Activated CD4-positive, alpha-beta memory T cell treated with anti-CD3 and anti-CD28 coated beads for 36 hours (primary cell): Measurements from ENCODE around the gene EMB. TPM values are rescaled to one million over a fixed set of nuclear protein-coding genes. Genes with fewer than 3 reads are reported as not detected.
A peak's percentile ranks its signal among the peaks of the same experiment; 100 is the strongest.
"Not testable (repeated sequence)": the region's sequence is repeated elsewhere in the genome, so short reads cannot be mapped to it uniquely, and the experiment has no call there.

Experiments used
- CTCF ChIA-PET: fragments of 350-600 bp; sonication (Branson Sonifier 250); formaldehyde crosslinking; loops from one replicate; lab custom pipeline; 2021; ENCODE audit warnings: antibody characterized with exemption, inconsistent platforms; lab: Charles Lee
- POLR2A ChIA-PET: fragments of 350-600 bp; sonication (Branson Sonifier 250); formaldehyde crosslinking; loops from one replicate; lab custom pipeline; 2021; ENCODE audit warnings: antibody characterized with exemption; lab: Charles Lee
- DNase-seq: peaks from one replicate; pipeline ENCODE4 v3.0.0-alpha.2; 2020
- H3K27ac Mint-ChIP-seq: one replicate; pipeline ENCODE4 v1.8.0; 2021; ENCODE audit warnings: mixed read lengths
- H3K27me3 Mint-ChIP-seq: one replicate; pipeline ENCODE4 v1.8.0; 2021; ENCODE audit warnings: mixed read lengths
- H3K36me3 Mint-ChIP-seq: one replicate; pipeline ENCODE4 v1.8.0; 2021; ENCODE audit warnings: mixed read lengths
- H3K4me1 Mint-ChIP-seq: one replicate; pipeline ENCODE4 v1.8.0; 2021; ENCODE audit warnings: low read depth, mixed read lengths
- H3K4me3 Mint-ChIP-seq: one replicate; pipeline ENCODE4 v1.8.0; 2021; ENCODE audit warnings: mild to moderate bottlenecking, mixed read lengths
- H3K9me3 Mint-ChIP-seq: one replicate; pipeline ENCODE4 v1.8.0; 2021; ENCODE audit warnings: mixed read lengths
- intact Hi-C: fragments of 100-400 bp; cut with micrococcal nuclease; formaldehyde crosslinking; loops from one replicate; pipeline ENCODE4 v1.15.1; 2023
- total RNA-seq, 2 experiments: library from RNA; stranded (reverse); gene quantifications; one replicate each; pipeline ENCODE4 v1.2.3, GENCODE V29; 2021

The EMB gene
- total RNA-seq, 2 experiments from 2014 or later: 87.6 to 90.2 TPM

- peaks cover 18% of the 10 kb centered on the region for H3K36me3 Mint-ChIP-seq
- DNase-seq, intact Hi-C loops, CTCF ChIA-PET, H3K4me3 Mint-ChIP-seq, POLR2A ChIA-PET, H3K27me3 Mint-ChIP-seq, H3K27ac Mint-ChIP-seq: not testable (repeated sequence)
- H3K4me1 Mint-ChIP-seq: peaks cover 56% of the 10 kb centered on the region
- H3K9me3 Mint-ChIP-seq: peaks cover 12% of the 10 kb centered on the region
These were observed 21.4 kb downstream of the EMB start for GRCh38 chr5:50419656-50420055.

- peaks cover 65% of the 10 kb centered on the region for H3K4me1 Mint-ChIP-seq
- intact Hi-C loops, H3K4me3 Mint-ChIP-seq: not testable (repeated sequence)
These were observed 24.5 kb downstream of the EMB start for GRCh38 chr5:50416637-50417036.

GRCh38 chr5:50415912-50416311, 25.2 kb downstream of the EMB start:
- intact Hi-C loops: no loop called here
- Mint-ChIP-seq H3K9me3 (peaks cover 7% of the 10 kb centered on the region), H3K4me1 (peaks cover 70% of the 10 kb centered on the region), H3K4me3 (no peak overlapping the region), H3K27ac (no peak overlapping the region), H3K36me3 (peaks cover 13% of the 10 kb centered on the region), H3K27me3 (no peaks in the 10 kb centered on the region)
- no peak for DNase-seq
- CTCF ChIA-PET: interaction anchor here (0.7 kb wide), 1 partner anchor 12 kb away, joined by 3 read pairs; no protein-coding TSS in a partner anchor
- POLR2A ChIA-PET: no interaction called here

More at GRCh38 chr5:50416637-50417036, 24.5 kb downstream of the EMB start:
- Mint-ChIP-seq H3K36me3 (peaks cover 18% of the 10 kb centered on the region), H3K9me3 (peaks cover 11% of the 10 kb centered on the region), H3K27ac (peak overlapping the region; percentile 74)
- CTCF ChIA-PET, H3K27me3 Mint-ChIP-seq, POLR2A ChIA-PET: not testable (repeated sequence)
- peak; percentile 19 for DNase-seq

- POLR2A ChIA-PET, DNase-seq, H3K27me3 Mint-ChIP-seq, H3K27ac Mint-ChIP-seq, CTCF ChIA-PET, H3K9me3 Mint-ChIP-seq, H3K4me3 Mint-ChIP-seq, intact Hi-C loops: not testable (repeated sequence)
- Mint-ChIP-seq H3K4me1 (peaks cover 56% of the 10 kb centered on the region), H3K36me3 (peaks cover 13% of the 10 kb centered on the region)
These were observed 30.2 kb downstream of the EMB start for GRCh38 chr5:50410932-50411331.

DNA sequence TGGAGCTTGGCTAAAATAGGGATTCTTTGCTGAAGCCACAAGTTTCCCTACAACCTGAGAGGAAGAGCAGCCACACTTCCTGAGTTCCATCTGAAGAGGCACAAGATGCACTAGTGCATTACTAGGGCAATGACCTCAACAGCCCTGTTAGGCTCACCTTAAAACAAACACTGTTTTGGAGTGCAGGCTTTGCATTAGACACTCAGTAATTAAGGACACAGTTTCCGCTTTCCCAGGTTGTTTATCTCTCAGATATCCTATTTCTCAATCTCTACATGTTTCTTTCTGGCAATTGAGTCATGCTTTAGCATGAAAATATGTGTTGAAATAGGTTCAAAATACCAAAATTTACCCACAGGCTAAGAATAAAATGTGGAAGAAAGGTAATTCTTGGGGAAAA, 34.2 kb downstream of the EMB start:
- CTCF ChIA-PET: no interaction called here
- POLR2A ChIA-PET: no interaction called here
- Mint-ChIP-seq H3K4me1 (peaks cover 38% of the 10 kb centered on the region), H3K9me3 (no peaks in the 10 kb centered on the region), H3K36me3 (peaks cover 25% of the 10 kb centered on the region), H3K4me3 (no peak overlapping the region), H3K27me3 (no peaks in the 10 kb centered on the region), H3K27ac (no peak overlapping the region)
- intact Hi-C loops: no loop called here
- no peak for DNase-seq

GRCh38 chr5:50401336-50401735, 39.8 kb downstream of the EMB start:
- no peak for DNase-seq
- intact Hi-C loops: no loop called here
- Mint-ChIP-seq H3K4me1 (peaks cover 31% of the 10 kb centered on the region), H3K27me3 (no peaks in the 10 kb centered on the region), H3K27ac (no peak overlapping the region), H3K4me3 (no peak overlapping the region), H3K9me3 (no peaks in the 10 kb centered on the region), H3K36me3 (peaks cover 39% of the 10 kb centered on the region)
- POLR2A ChIA-PET: no interaction called here
- CTCF ChIA-PET: no interaction called here

GRCh38 chr5:50393925-50394609, 47.0 kb downstream of the EMB start:
- DNase-seq, CTCF ChIA-PET, H3K27me3 Mint-ChIP-seq, intact Hi-C loops, H3K4me3 Mint-ChIP-seq, POLR2A ChIA-PET: not testable (repeated sequence)
- H3K9me3 Mint-ChIP-seq: peaks cover 19% of the 10 kb centered on the region
- peaks cover 27% of the 10 kb centered on the region for H3K4me1 Mint-ChIP-seq
- peak overlapping the region; percentile 5 for H3K27ac Mint-ChIP-seq
- H3K36me3 Mint-ChIP-seq: peaks cover 53% of the 10 kb centered on the region

DNA sequence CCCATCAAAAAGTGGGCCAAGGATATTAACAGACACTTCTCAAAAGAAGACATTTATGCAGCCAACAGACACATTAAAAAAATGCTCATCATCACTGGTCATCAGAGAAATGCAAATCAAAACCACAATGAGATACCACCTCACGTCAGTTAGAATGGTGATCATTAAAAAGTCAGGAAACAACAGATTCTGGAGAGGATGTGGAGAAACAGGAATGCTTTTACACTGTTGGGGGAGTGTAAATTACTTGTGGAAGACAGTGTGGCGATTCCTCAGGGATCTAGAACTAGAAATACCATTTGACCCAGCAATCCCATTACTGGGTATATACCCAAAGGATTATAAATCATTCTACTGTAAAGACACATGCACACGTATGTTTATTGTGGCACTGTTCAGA, 48.8 kb downstream of the EMB start:
- Mint-ChIP-seq H3K36me3 (peaks cover 60% of the 10 kb centered on the region), H3K4me1 (peaks cover 19% of the 10 kb centered on the region), H3K9me3 (peaks cover 28% of the 10 kb centered on the region)
- DNase-seq, intact Hi-C loops, POLR2A ChIA-PET, CTCF ChIA-PET, H3K27ac Mint-ChIP-seq, H3K27me3 Mint-ChIP-seq, H3K4me3 Mint-ChIP-seq: not testable (repeated sequence)

- intact Hi-C loops, POLR2A ChIA-PET, H3K27ac Mint-ChIP-seq, CTCF ChIA-PET, DNase-seq, H3K4me3 Mint-ChIP-seq, H3K27me3 Mint-ChIP-seq: not testable (repeated sequence)
- H3K4me1 Mint-ChIP-seq: peaks cover 15% of the 10 kb centered on the region
- H3K36me3 Mint-ChIP-seq: peaks cover 43% of the 10 kb centered on the region
- H3K9me3 Mint-ChIP-seq: peaks cover 14% of the 10 kb centered on the region
These were observed 56.7 kb downstream of the EMB start for GRCh38 chr5:50384381-50384780.

- H3K9me3 Mint-ChIP-seq, H3K27me3 Mint-ChIP-seq, CTCF ChIA-PET, intact Hi-C loops, H3K27ac Mint-ChIP-seq, POLR2A ChIA-PET, H3K4me3 Mint-ChIP-seq, DNase-seq: not testable (repeated sequence)
- Mint-ChIP-seq H3K4me1 (peaks cover 15% of the 10 kb centered on the region), H3K36me3 (peaks cover 35% of the 10 kb centered on the region)
These were observed 64.4 kb downstream of the EMB start for GRCh38 chr5:50376696-50377095.

DNA sequence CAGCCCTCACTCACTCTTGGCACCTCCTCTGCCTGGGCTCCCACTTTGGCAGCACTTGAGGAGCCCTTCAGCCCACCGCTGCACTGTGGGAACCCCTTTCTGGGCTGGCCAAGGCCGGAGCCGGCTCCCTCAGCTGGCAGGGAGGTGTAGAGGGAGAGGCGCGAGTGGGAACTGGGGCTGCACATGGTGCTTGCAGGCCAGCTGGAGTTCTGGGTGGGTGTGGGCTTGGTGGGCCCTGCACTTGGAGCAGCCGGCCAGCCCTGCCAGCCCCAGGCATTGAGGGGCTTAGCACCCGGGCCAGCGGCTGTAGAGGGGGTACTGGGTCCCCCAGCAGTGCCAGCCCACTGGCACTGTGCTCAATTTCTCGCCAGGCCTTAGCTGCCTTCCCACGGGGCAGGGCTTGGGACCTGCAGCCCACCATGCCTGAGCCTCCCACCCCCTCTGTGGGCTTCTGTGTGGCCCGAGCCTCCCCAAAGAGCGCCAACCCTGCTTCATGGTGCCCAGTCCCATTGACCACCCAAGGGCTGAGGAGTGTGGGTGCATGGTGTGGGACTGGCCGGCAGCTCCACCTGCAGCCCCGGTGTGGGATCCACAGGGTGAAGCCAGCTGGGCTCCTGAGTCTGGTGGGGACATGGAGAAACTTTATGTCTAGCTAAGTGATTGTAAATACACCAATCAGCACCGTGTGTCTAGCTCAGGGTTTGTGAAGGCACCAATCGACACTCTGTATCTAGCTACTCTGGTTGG, 71.6 kb downstream of the EMB start:
- Mint-ChIP-seq H3K4me1 (peaks cover 12% of the 10 kb centered on the region), H3K9me3 (peaks cover 32% of the 10 kb centered on the region), H3K36me3 (peaks cover 56% of the 10 kb centered on the region)
- CTCF ChIA-PET, H3K27me3 Mint-ChIP-seq, intact Hi-C loops, POLR2A ChIA-PET, DNase-seq, H3K27ac Mint-ChIP-seq, H3K4me3 Mint-ChIP-seq: not testable (repeated sequence)

GRCh38 chr5:50365426-50366251, 75.4 kb downstream of the EMB start:
- Mint-ChIP-seq H3K27ac (no peak overlapping the region), H3K27me3 (no peaks in the 10 kb centered on the region)

More at GRCh38 chr5:50365426-50366251, 75.4 kb downstream of the EMB start:
- Mint-ChIP-seq H3K4me3 (no peak overlapping the region), H3K4me1 (peaks cover 24% of the 10 kb centered on the region), H3K9me3 (peaks cover 32% of the 10 kb centered on the region), H3K36me3 (peaks cover 44% of the 10 kb centered on the region)
- intact Hi-C loops: no loop called here
- ChIA-PET POLR2A (interaction anchor here (1.0 kb wide), 1 partner anchor 13 kb away, joined by 3 read pairs; no protein-coding TSS in a partner anchor), CTCF (no interaction called here)
- DNase-seq: no peak
